HCT116 (cell line): ENCODE measurements around the gene TAF6. TPM values are rescaled to one million over a fixed set of nuclear protein-coding genes. Genes with fewer than 3 reads are reported as not detected.

Experiments
- ATAC-seq: fragments of 200-7000 bp; cut with Tn5 transposase; 2 replicates; pipeline ENCODE4 v1.9.1; 2020; ENCODE audit warnings: mild to moderate bottlenecking, moderate library complexity
- BruUV-seq: library from RNA; stranded (reverse); fragments of 400-500 nt; replicated peaks from 2 replicates; lab custom pipeline; 2021; lab: Mats Ljungman, UMichigan
- CTCF ChIA-PET: fragments of 300-600 bp; sonication (Branson Sonifier 250); formaldehyde crosslinking; loops from one replicate; lab custom pipeline; 2021; ENCODE audit warnings: antibody characterized with exemption; lab: Charles Lee
- POLR2A ChIA-PET: fragments of 300-600, 350-600 bp; sonication (Branson Sonifier 250); formaldehyde crosslinking; loops from one replicate; lab custom pipeline; 2021; ENCODE audit warnings: antibody characterized with exemption; lab: Charles Lee
- RAD21 ChIA-PET, 2 experiments: fragments of 300-600 bp; sonication (Branson Sonifier 250); formaldehyde crosslinking; loops; one replicate each; lab custom pipeline; 2023; ENCODE audit warnings: low total read pairs in 2 of 2; ENCODE audit not compliant: uncharacterized antibody in 2 of 2, unreplicated experiment in 2 of 2, low non-redundant PET in 1 of 2; lab: Charles Lee
- DNase-seq: peaks from one replicate; pipeline ENCODE4 v3.0.0-alpha.2; 2010; ENCODE audit warnings: low read depth, low spot score
- H2AFZ ChIP-seq: fragments of 200-600 bp; shearing (Covaris generic), sonication (generic); 2 replicates; pipeline ENCODE4 v1.6.1; 2017; ENCODE audit warnings: low read depth, mixed run types, mixed read lengths, antibody characterized with exemption, low read length; ENCODE audit not compliant: poor library complexity, severe bottlenecking
- H3K27ac ChIP-seq: 2 replicates; pipeline ENCODE4 v1.5.1; 2012; ENCODE audit warnings: low read depth, low read length
- H3K27me3 ChIP-seq: fragments of 200-600 bp; sonication (generic); 2 replicates; pipeline ENCODE4 v1.6.1; 2016; ENCODE audit warnings: mixed run types, low read length, mixed read lengths; ENCODE audit not compliant: insufficient read depth
- H3K36me3 ChIP-seq, 2 experiments: fragments of 200-500 bp in 1 of 2; fragments of 200-600 bp in 1 of 2; sonication (Bioruptor generic) in 1 of 2; sonication (generic) in 1 of 2; 2 replicates each; pipeline versions ENCODE4 v1.5.1 to v1.6.1; 2014 to 2016; ENCODE audit warnings: low read length in 2 of 2, inconsistent platforms in 1 of 2, mixed read lengths in 1 of 2, mixed run types in 1 of 2; ENCODE audit not compliant: insufficient read depth in 2 of 2, control insufficient read depth in 1 of 2
- H3K4me1 ChIP-seq, 2 experiments: fragments of 200-600 bp in 1 of 2; sonication (generic) in 1 of 2; 2 replicates each; pipeline versions ENCODE4 v1.5.1 to v1.6.1; 2012 to 2017; ENCODE audit warnings: low read length in 2 of 2, inconsistent platforms in 1 of 2, mild to moderate bottlenecking in 1 of 2, mixed read lengths in 1 of 2, mixed run types in 1 of 2, moderate library complexity in 1 of 2; ENCODE audit not compliant: insufficient read depth in 2 of 2, control insufficient read depth in 1 of 2
- H3K4me2 ChIP-seq: fragments of 200-600 bp; sonication (generic); 2 replicates; pipeline ENCODE4 v1.6.1; 2017; ENCODE audit warnings: mixed run types, low read length, mixed read lengths
- H3K4me3 ChIP-seq, 2 experiments: fragments of 200-600 bp in 1 of 2; sonication (generic) in 1 of 2; replicated peaks in 1 of 2; 2 replicates each; pipeline ENCODE4 v1.5.1; 2011 to 2016; ENCODE audit warnings: low read length in 2 of 2, control low read depth in 1 of 2, low read depth in 1 of 2, mild to moderate bottlenecking in 1 of 2, mixed read lengths in 1 of 2, mixed run types in 1 of 2
- H3K79me2 ChIP-seq: fragments of 200-600 bp; sonication (generic); 2 replicates; pipeline ENCODE4 v1.6.1; 2017; ENCODE audit warnings: mild to moderate bottlenecking, mixed run types, low read length, moderate library complexity, mixed read lengths; ENCODE audit not compliant: insufficient read depth
- H3K9ac ChIP-seq: fragments of 200-600 bp; sonication (generic); 2 replicates; pipeline ENCODE4 v1.6.1; 2016; ENCODE audit warnings: low read length, mixed read lengths
- H3K9me2 ChIP-seq: fragments of 200-600 bp; sonication (generic), shearing (Covaris generic); 2 replicates; pipeline ENCODE4 v1.6.1; 2017; ENCODE audit warnings: mixed run types, mild to moderate bottlenecking, moderate library complexity; ENCODE audit not compliant: insufficient read depth
- H3K9me3 ChIP-seq, 2 experiments: fragments of 200-500 bp in 1 of 2; fragments of 200-600 bp in 1 of 2; sonication (Bioruptor generic) in 1 of 2; sonication (generic) in 1 of 2; 2 replicates each; pipeline ENCODE4 v1.6.1; 2014 to 2017; ENCODE audit warnings: low read length in 2 of 2, mixed read lengths in 2 of 2, inconsistent platforms in 1 of 2, low read depth in 1 of 2, mild to moderate bottlenecking in 1 of 2, mixed run types in 1 of 2, moderate library complexity in 1 of 2; ENCODE audit not compliant: control insufficient read depth in 1 of 2, insufficient read depth in 1 of 2
- H4K20me1 ChIP-seq: fragments of 200-600 bp; sonication (generic), shearing (Covaris generic); 2 replicates; pipeline ENCODE4 v1.6.1; 2017; ENCODE audit warnings: mixed run types, mild to moderate bottlenecking, moderate library complexity; ENCODE audit not compliant: insufficient read depth
- CBX3 ChIP-seq: IDR thresholded peaks from 2 replicates; pipeline ENCODE4 v1.6.1; 2012; ENCODE audit warnings: low read depth
- CEBPB ChIP-seq: IDR thresholded peaks from 2 replicates; pipeline ENCODE4 v1.6.1; 2012; ENCODE audit warnings: low read depth
- CTCF ChIP-seq, 3 experiments: fragments of 200-600 bp in 1 of 3; sonication (generic) in 1 of 3; IDR thresholded peaks in 2 of 3; conservative IDR thresholded peaks in 1 of 3; 2 replicates each; pipeline ENCODE4 v1.5.1; 2012 to 2017; ENCODE audit warnings: low read depth in 2 of 3, low read length in 2 of 3, antibody characterized with exemption in 1 of 3, borderline replicate concordance in 1 of 3, control low read depth in 1 of 3, mild to moderate bottlenecking in 1 of 3, mixed read lengths in 1 of 3, mixed run types in 1 of 3, moderate library complexity in 1 of 3; ENCODE audit not compliant: insufficient read depth in 1 of 3
- EGR1 ChIP-seq: IDR thresholded peaks from 2 replicates; pipeline ENCODE4 v1.6.1; 2012; ENCODE audit warnings: low read depth
- ELF1 ChIP-seq: IDR thresholded peaks from 2 replicates; pipeline ENCODE4 v1.6.1; 2012; ENCODE audit warnings: low read depth, borderline replicate concordance
- EZH2phosphoT487 ChIP-seq: fragments of 200-600 bp; IDR thresholded peaks from 2 replicates; pipeline ENCODE4 v1.6.1; 2018; ENCODE audit warnings: antibody characterized with exemption, borderline replicate concordance
- JUND ChIP-seq: IDR thresholded peaks from 2 replicates; pipeline ENCODE4 v1.6.1; 2012
- POLR2A ChIP-seq: IDR thresholded peaks from 2 replicates; pipeline ENCODE4 v1.7.0; 2011; ENCODE audit warnings: borderline replicate concordance; ENCODE audit not compliant: insufficient read depth, insufficient read length; ENCODE audit errors: extremely low read depth
- POLR2AphosphoS5 ChIP-seq: IDR thresholded peaks from 2 replicates; pipeline ENCODE4 v1.6.1; 2011; ENCODE audit warnings: mild to moderate bottlenecking, low read depth, low read length, moderate library complexity
- RAD21 ChIP-seq: IDR thresholded peaks from 2 replicates; pipeline ENCODE4 v1.6.1; 2012; ENCODE audit warnings: low read depth, mild to moderate bottlenecking
- REST ChIP-seq: IDR thresholded peaks from 2 replicates; pipeline ENCODE4 v1.6.1; 2012; ENCODE audit warnings: low read depth
- SIN3A ChIP-seq: IDR thresholded peaks from 2 replicates; pipeline ENCODE4 v1.6.1; 2012; ENCODE audit warnings: low read depth
- SP1 ChIP-seq: IDR thresholded peaks from 2 replicates; pipeline ENCODE4 v1.6.1; 2012; ENCODE audit warnings: low read depth
- SRF ChIP-seq: IDR thresholded peaks from 2 replicates; pipeline ENCODE4 v1.6.1; 2012; ENCODE audit warnings: low read depth
- TCF7L2 ChIP-seq: IDR thresholded peaks from 2 replicates; pipeline ENCODE4 v1.7.0; 2011; ENCODE audit warnings: borderline replicate concordance, inconsistent platforms; ENCODE audit not compliant: insufficient read depth, insufficient read length; ENCODE audit errors: extremely low read depth
- YY1 ChIP-seq: IDR thresholded peaks from 2 replicates; pipeline ENCODE4 v1.6.1; 2011; ENCODE audit warnings: low read length, low read depth, moderate library complexity, mild to moderate bottlenecking; ENCODE audit not compliant: insufficient replicate concordance; ENCODE audit errors: extremely low read depth
- ZFX ChIP-seq: fragments of 450-650 bp; IDR thresholded peaks from 2 replicates; pipeline ENCODE4 v1.6.1; 2017
- ZNF274 ChIP-seq: fragments of 200-500 bp; sonication (Bioruptor generic); IDR thresholded peaks from 2 replicates; pipeline ENCODE4 v1.6.1; 2014; ENCODE audit warnings: mild to moderate bottlenecking, low read depth, low read length, inconsistent platforms
- intact Hi-C: fragments of 100-400 bp; cut with micrococcal nuclease; formaldehyde crosslinking; loops from 2 replicates; pipeline ENCODE4 v1.10.0; 2022
- total RNA-seq: library from RNA; stranded (reverse); gene quantifications from one replicate; pipeline ENCODE4 v1.2.1, GENCODE V29; 2021; ENCODE audit not compliant: unreplicated experiment
- TF ChIP-seq, protein P1 (sequence below): IDR thresholded peaks from 2 replicates; pipeline ENCODE4 v1.6.1; 2012
- TF ChIP-seq, protein P2 (sequence below): IDR thresholded peaks from 2 replicates; pipeline ENCODE4 v1.6.1; 2012

TAF6 gene
- total RNA-seq, 1 experiment from 2014 or later = 67.4 TPM

DNA sequence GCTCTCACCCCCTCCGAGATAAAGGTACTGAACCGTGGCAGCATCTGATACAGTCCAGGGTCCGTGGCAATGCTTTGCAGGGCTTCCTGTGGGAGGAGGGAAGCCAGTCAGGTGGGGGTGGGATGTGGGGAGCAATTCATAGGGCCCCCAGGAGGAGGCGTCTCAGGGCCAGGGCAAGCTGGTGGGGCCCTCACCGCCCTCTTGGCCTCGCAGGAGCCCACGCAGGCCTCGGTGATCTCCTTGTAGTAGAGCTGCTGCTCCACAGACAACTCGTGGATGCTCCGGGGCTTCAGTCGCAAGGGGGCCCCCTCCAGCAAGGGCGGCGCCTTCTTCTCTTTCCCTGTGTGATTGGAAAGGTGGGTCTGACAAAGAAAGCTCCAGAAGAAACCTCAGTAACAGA is 7.2 kb downstream of the TAF6 start:
- Histone ChIP-seq H3K36me3 (peaks cover 3 to 18% of the 10 kb centered on the region in 2 experiments; a peak in 3 of 4 replicates), H3K9me3 (no peaks in the 10 kb centered on the region), H3K4me1 (no peaks in the 10 kb centered on the region), H3K9me2 (no peaks in the 10 kb centered on the region), H3K9ac (no peak overlapping the region), H3K4me3 (no peak overlapping the region), H2AFZ (no peak overlapping the region), H3K4me2 (no peak overlapping the region), H3K27ac (no peak overlapping the region), H3K27me3 (no peaks in the 10 kb centered on the region), H4K20me1 (no peaks in the 10 kb centered on the region), H3K79me2 (no peaks in the 10 kb centered on the region)
- POLR2A ChIA-PET = no interaction called here
- no peak for DNase-seq
- CTCF ChIA-PET = no interaction called here
- intact Hi-C loops = no loop called here
- no peak for ATAC-seq
- TF ChIP-seq POLR2A = no peak
- no peak for TF ChIP-seq ELF1
- no peak for TF ChIP-seq EZH2phosphoT487
- TF ChIP-seq, protein P1, sequence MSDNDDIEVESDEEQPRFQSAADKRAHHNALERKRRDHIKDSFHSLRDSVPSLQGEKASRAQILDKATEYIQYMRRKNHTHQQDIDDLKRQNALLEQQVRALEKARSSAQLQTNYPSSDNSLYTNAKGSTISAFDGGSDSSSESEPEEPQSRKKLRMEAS = no peak
- no peak for TF ChIP-seq CEBPB
- TF ChIP-seq SRF = no peak
- TF ChIP-seq POLR2AphosphoS5 = no peak
- TF ChIP-seq CBX3 = no peak
- no peak for TF ChIP-seq ZFX
- TF ChIP-seq RAD21 = no peak
- TF ChIP-seq REST = no peak
- no peak for TF ChIP-seq SP1
- TF ChIP-seq, protein P2, sequence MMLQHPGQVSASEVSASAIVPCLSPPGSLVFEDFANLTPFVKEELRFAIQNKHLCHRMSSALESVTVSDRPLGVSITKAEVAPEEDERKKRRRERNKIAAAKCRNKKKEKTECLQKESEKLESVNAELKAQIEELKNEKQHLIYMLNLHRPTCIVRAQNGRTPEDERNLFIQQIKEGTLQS = no peak
- TF ChIP-seq SIN3A = no peak
- no peak for TF ChIP-seq YY1
- TF ChIP-seq TCF7L2 = no peak
- no peak for TF ChIP-seq EGR1
- TF ChIP-seq CTCF (IDR thresholded peaks at IDR 0.05 in 2 of 3, conservative IDR thresholded peaks at IDR 0.05 in 1 of 3; ENCODE audit: borderline replicate concordance in 1 of 3, insufficient read depth in 1 of 3, low read depth in 2 of 3, low read length in 2 of 3) = no peak
- TF ChIP-seq JUND = no peak
- TF ChIP-seq ZNF274 = no peak
- no TSS peak for BruUV-seq
- RAD21 ChIA-PET = no interaction called here
